Skin epidermis (tissue), 12 donors: ENCODE measurements around the gene WFDC5.
A peak's percentile ranks its signal among the peaks of the same experiment; 100 is the strongest.
"Not testable (repeated sequence)": the region's sequence is repeated elsewhere in the genome, so short reads cannot be mapped to it uniquely, and the experiment has no call there.

ENCODE experiments used
- H3K27ac ChIP-seq, 21 experiments: fragments of 200-600 bp; sonication (generic) in 11 of 21; one replicate each; pipeline ENCODE4 v1.5.0; 2020; ENCODE audit warnings: mild to moderate bottlenecking in 3 of 21, inconsistent platforms in 2 of 21, moderate library complexity in 2 of 21
- H3K4me3 ChIP-seq, 7 experiments: fragments of 200-600 bp; sonication (generic) in 2 of 7; one replicate each; pipeline ENCODE4 v1.5.0; 2020; ENCODE audit warnings: inconsistent platforms in 2 of 7, mild to moderate bottlenecking in 2 of 7, moderate library complexity in 1 of 7

WFDC5 gene

DNA sequence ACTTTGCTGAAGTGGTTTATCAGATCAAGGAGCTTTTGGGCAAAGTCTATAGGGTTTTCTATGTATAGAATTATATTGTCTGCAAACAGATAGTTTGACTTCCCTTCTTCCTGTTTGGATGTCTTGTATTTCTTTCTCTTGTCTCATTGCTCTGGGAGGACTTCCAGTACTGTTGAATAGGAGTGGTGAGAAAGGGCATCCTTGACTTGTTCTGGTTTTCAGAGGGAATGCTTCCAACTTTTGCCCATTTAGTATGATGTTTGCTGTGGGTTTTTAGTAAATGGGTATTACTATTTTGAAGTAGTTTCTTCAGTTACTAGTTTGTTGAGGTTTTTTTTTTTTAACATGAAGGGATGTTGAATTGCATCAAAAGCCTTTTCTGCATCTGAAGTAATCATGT lies 50.2 kb downstream of the WFDC5 start:
- H3K4me3 ChIP-seq = no peak overlapping the region
- H3K27ac ChIP-seq = no peak overlapping the region

DNA sequence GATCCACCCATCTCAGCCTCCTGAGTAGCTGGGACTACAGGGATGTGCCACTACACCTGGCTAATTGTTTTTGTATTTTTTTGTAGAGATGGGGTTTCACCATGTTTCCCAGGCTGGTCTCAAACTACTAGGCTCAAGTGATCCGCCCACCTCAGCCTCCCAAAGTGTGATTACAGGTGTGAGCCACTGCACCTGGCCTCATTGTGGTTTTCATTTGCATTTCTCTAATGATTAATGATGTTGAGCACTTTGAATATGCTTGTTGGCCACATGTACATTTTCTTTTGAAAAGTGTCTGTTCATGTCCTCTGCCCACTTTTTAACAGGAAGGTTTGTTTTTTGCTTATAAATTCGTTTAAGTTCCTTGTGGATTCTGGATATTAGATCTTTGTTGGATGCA lies 51.9 kb downstream of the WFDC5 start:
- not testable (repeated sequence) for H3K4me3 ChIP-seq
- peak overlapping the region in 2 of 21 experiments; percentile 13 to 37 for H3K27ac ChIP-seq

DNA sequence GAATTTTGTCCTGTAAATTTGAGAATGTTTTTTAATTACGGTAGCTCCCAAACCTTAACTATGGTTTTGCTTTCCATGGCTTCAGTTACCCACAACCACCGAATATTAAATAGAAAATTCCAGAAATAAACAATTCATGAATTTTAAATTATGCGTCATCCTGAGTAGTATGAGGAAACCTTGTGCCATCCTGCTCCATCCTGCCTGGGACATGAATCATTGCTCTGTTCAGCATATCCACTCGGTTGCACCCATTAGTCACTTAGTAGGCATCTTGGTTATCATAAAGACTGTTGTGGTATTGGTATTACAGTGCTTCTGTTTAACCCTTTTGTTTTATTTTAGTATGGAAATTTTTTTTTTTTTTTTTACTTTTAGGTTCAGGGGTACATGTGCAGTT lies 53.7 kb downstream of the WFDC5 start:
- Histone ChIP-seq H3K4me3 (no peak overlapping the region), H3K27ac (peak overlapping the region in 7 of 21 experiments; percentile 3 to 77 (median 31))

DNA sequence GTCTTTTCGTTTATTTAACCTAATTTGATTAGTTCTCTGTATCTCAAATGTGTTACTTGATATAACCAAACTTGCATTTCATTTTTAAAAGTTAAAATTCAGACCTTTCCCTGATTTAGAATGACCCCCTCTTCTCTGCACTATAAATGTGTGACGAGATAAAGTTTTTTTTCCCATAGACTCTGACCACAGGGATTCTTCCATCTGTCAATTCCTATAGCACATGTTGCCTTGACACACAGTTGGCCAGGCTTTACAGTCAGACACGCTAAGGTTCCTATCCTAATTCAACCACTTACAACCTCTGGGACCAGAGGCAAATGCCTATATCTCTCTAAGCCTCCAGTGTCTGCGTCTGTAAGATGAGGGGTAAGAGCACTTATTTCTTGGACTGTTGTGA lies 54.7 kb downstream of the WFDC5 start:
- Histone ChIP-seq H3K27ac (peak overlapping the region in 6 of 21 experiments; percentile 4 to 67 (median 30)), H3K4me3 (no peak overlapping the region)
